HepG2 (cell line): ENCODE results near the gene SULT1E1. TPM values are rescaled to one million over a fixed set of nuclear protein-coding genes. Genes with fewer than 3 reads are reported as not detected.

ENCODE experiments used
- FLYWCH1 ChIP-seq: sonication (generic); formaldehyde crosslinking; IDR thresholded peaks from 2 replicates; pipeline ENCODE4 v1.8.1; 2023; ENCODE audit warnings: mild to moderate bottlenecking, missing genetic modification reagents
- KLF11 ChIP-seq: IDR thresholded peaks from 2 replicates; pipeline ENCODE4 v1.6.1; 2016; ENCODE audit warnings: missing compliant biosample characterization
- LCORL ChIP-seq, 2 experiments: fragments of 450-650 bp in 1 of 2; sonication (generic) in 1 of 2; formaldehyde crosslinking in 1 of 2; IDR thresholded peaks; 2 replicates each; pipeline versions ENCODE4 v1.5.0 to v1.6.1; 2017 to 2020; ENCODE audit warnings: antibody characterized with exemption in 1 of 2, missing genetic modification reagents in 1 of 2
- MBNL3 ChIP-seq: fragments of 250-450 bp; sonication (Bioruptor Pico); conservative IDR thresholded peaks from 2 replicates; pipeline ENCODE4 v1.8.0; 2022; ENCODE audit warnings: mild to moderate bottlenecking, inconsistent platforms
- NAIF1 ChIP-seq: sonication (generic); formaldehyde crosslinking; IDR thresholded peaks from 2 replicates; pipeline ENCODE4 v1.5.0; 2020; ENCODE audit warnings: mild to moderate bottlenecking, missing genetic modification reagents, borderline replicate concordance
- POLR2A ChIP-seq, 2 experiments: IDR thresholded peaks; 2 replicates each; pipeline ENCODE4 v1.6.1; 2011; ENCODE audit warnings: low read depth in 2 of 2, low read length in 2 of 2, mild to moderate bottlenecking in 1 of 2, moderate library complexity in 1 of 2; ENCODE audit not compliant: insufficient read depth in 1 of 2
- REXO4 ChIP-seq: sonication (generic); formaldehyde crosslinking; IDR thresholded peaks from 2 replicates; pipeline ENCODE4 v1.8.0; 2022; ENCODE audit warnings: missing genetic modification reagents, mild to moderate bottlenecking, borderline replicate concordance
- RFX1 ChIP-seq: fragments of 450-650 bp; IDR thresholded peaks from 2 replicates; pipeline ENCODE4 v1.6.1; 2017
- RFXANK ChIP-seq: IDR thresholded peaks from 2 replicates; pipeline ENCODE4 v1.6.1; 2016
- SNAPC4 ChIP-seq: sonication (generic); formaldehyde crosslinking; IDR thresholded peaks from 2 replicates; pipeline ENCODE4 v1.4.0; 2020; ENCODE audit warnings: mild to moderate bottlenecking, missing genetic modification reagents
- STAT5B ChIP-seq: sonication (generic); formaldehyde crosslinking; IDR thresholded peaks from 2 replicates; pipeline ENCODE4 v1.4.0; 2020; ENCODE audit warnings: missing genetic modification reagents
- TRIM22 ChIP-seq: fragments of 450-650 bp; IDR thresholded peaks from 2 replicates; pipeline ENCODE4 v1.6.1; 2017
- YEATS2 ChIP-seq: sonication (generic); formaldehyde crosslinking; IDR thresholded peaks from 2 replicates; pipeline ENCODE4 v1.4.0; 2020; ENCODE audit warnings: missing genetic modification reagents, borderline replicate concordance
- ZBTB26 ChIP-seq: IDR thresholded peaks from 2 replicates; pipeline ENCODE4 v1.6.1; 2016; ENCODE audit warnings: missing compliant biosample characterization, missing genetic modification reagents, borderline replicate concordance
- ZNF251 ChIP-seq: sonication (generic); formaldehyde crosslinking; IDR thresholded peaks from 2 replicates; pipeline ENCODE4 v1.9.0; 2021; ENCODE audit warnings: mild to moderate bottlenecking, missing genetic modification reagents
- ZNF546 ChIP-seq: sonication (generic); formaldehyde crosslinking; conservative IDR thresholded peaks from 2 replicates; pipeline ENCODE4 v1.8.1; 2023; ENCODE audit warnings: mild to moderate bottlenecking, missing genetic modification reagents
- ZNF768 ChIP-seq: sonication (generic); formaldehyde crosslinking; IDR thresholded peaks from 2 replicates; pipeline ENCODE4 v1.4.0; 2020; ENCODE audit warnings: missing genetic modification reagents
- ZNF839 ChIP-seq: sonication (generic); formaldehyde crosslinking; IDR thresholded peaks from 2 replicates; pipeline ENCODE4 v1.4.0; 2020; ENCODE audit warnings: missing genetic modification reagents, mild to moderate bottlenecking, borderline replicate concordance
- ZNF841 ChIP-seq: sonication (generic); formaldehyde crosslinking; IDR thresholded peaks from 2 replicates; pipeline ENCODE4 v1.8.1; 2023; ENCODE audit warnings: missing genetic modification reagents, borderline replicate concordance
- ZNF850 ChIP-seq: sonication (generic); formaldehyde crosslinking; conservative IDR thresholded peaks from 2 replicates; pipeline ENCODE4 v1.9.0; 2021; ENCODE audit warnings: mild to moderate bottlenecking, missing genetic modification reagents
- ZSCAN21 ChIP-seq: sonication (generic); formaldehyde crosslinking; IDR thresholded peaks from 2 replicates; pipeline ENCODE4 v1.8.0; 2022; ENCODE audit warnings: mild to moderate bottlenecking, missing genetic modification reagents, moderate library complexity, borderline replicate concordance
- polyA plus RNA-seq, 8 experiments: library from polyadenylated mRNA; depleted of rRNA in 3 of 8; stranded (reverse) in 7 of 8; unstranded in 1 of 8; fragments of >200 nt; fragmentation: Illumina TruSeq in 4 of 8; extraction: Trizol in 4 of 8; gene quantifications; 2 replicates each; pipeline versions ENCODE4 v1.2.1 to v1.2.3, GENCODE V29; 2011 to 2016; ENCODE audit warnings: low read depth in 4 of 8, missing spikeins in 1 of 8, mixed read lengths in 1 of 8; ENCODE audit not compliant: insufficient read depth in 1 of 8
- total RNA-seq, 5 experiments: library from RNA; depleted of rRNA; stranded (reverse); fragments of >200 nt; fragmentation: Illumina TruSeq; extraction: Trizol; gene quantifications; 2 replicates each; pipeline ENCODE4 v1.2.3, GENCODE V29; 2016; ENCODE audit warnings: low read depth in 1 of 5

Gene SULT1E1
- total and polyA plus RNA-seq, 2 of the 13 experiments (the other 11 are each of a cell fraction or from before 2014, with no cell fraction given): 1.7 to 3.9 TPM

- TF ChIP-seq ZNF768 (CRISPR knock-in tag) (no peak), LCORL (IDR thresholded peaks at IDR 0.05) (peak; percentile 34; the same call in 1 of the 2 replicates), LCORL (CRISPR knock-in tag; IDR thresholded peaks at IDR 0.05) (0 out of 2 replicates have a peak, but pooled peaks have one; percentile 45), YEATS2 (CRISPR knock-in tag) (no peak; the same call in 1 of the 2 replicates), ZNF251 (CRISPR knock-in tag) (no peak), REXO4 (CRISPR knock-in tag) (no peak), NAIF1 (CRISPR knock-in tag) (no peak), STAT5B (CRISPR knock-in tag) (no peak), ZNF839 (no peak), KLF11 (CRISPR knock-in tag) (0 out of 2 replicates have a peak, but pooled peaks have one; percentile 35), RFX1 (no peak), ZSCAN21 (CRISPR knock-in tag) (no peak), ZNF546 (CRISPR knock-in tag) (no peak), MBNL3 (CRISPR knock-in tag) (no peak), ZNF841 (no peak), TRIM22 (no peak), SNAPC4 (CRISPR knock-in tag) (no peak), ZBTB26 (CRISPR knock-in tag) (no peak; the same call in 1 of the 2 replicates), POLR2A (IDR thresholded peaks at IDR 0.05; ENCODE audit: insufficient read depth in 1 of 2, low read depth in 2 of 2, low read length in 2 of 2) (peak in 1 of 2 experiments; percentile 29; a peak in 1 of 4 replicates), ZNF850 (no peak), FLYWCH1 (CRISPR knock-in tag) (no peak), RFXANK (CRISPR knock-in tag) (no peak)
These were observed 27.5 kb downstream of the SULT1E1 start (continued) for GRCh38 chr4:69832326-69833030.
